ENCODE measurements around the gene ABCB6.
"Not testable (repeated sequence)": the region's sequence is repeated elsewhere in the genome, so short reads cannot be mapped to it uniquely, and the experiment has no call there.

The ABCB6 gene

DNA sequence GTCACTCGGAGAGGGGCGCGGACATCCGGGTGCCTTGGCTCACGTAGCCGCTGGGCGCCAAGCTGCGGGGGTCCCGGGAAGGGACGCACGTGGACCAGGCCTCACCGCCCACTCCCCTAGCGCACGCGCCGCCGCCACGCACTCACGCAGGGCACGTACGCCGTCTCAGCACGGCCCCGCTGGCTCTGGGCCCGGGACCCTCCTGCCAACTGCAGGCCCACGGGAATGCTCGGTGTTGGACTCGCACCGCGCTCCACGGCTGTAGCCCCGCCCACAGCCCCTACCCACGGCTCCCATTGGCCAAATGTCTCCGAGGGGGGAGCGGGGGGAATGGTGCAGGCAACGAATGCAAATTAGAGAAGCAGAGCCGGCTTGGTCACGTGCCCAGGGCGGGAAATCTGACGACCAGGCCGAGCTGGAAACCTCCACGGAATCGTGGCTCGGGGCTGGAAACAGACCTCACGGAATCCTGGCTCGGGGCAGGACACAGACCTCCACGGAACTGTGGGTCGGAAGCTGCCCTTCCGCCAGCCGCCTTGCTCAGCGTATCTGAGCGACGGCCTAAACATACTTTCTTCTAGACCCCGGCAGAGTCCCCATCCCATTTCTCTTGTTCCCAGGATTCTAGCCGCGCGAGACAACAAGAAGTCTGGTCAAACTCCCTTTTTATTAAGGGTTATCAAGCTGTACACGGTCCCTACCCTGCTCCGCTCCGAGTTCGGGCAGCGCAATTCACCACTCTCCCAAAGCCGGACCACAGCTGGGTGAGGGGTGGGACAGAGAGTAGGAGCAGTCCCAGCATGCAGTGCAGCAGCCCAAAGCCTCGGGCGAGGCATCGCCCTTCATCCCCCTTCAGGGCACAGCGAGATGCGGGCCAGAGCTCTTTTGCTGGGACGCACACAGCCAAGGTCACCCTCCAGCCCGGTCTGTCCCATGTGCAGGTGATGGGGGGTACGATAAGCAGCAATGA lies at the start of gene ABCB6:
Gene ABCB6, minus strand, starts transcription at position 227 of the 970 bp plus-strand sequence. CDS start 285 bp downstream, outside the sequence.
- DNase-seq (ENCODE audit: low read depth, low spot score), result peak; percentile 78

DNA sequence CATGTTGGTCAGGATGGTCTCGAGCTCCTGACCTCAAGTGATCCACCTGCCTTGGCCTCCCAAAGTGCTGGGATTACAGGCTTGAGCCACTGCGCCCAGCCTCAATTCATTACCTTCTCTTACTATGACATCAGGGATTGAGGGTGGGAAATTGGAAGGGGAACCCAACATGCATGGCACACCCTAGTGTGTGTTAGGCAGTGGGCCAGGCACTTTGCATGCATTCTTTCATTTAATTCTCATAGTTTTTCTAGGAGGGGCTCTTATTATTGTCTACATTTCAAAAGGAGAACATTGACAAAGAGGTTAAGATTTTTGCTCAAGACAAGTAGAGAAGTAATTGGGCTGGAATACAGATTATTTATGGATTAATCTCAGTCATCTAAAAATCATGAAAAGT lies 49.5 kb upstream of the ABCB6 start:
- no peak for DNase-seq (ENCODE audit: low read depth, low spot score)

GRCh38 chr2:219266886-219267285 lies 48.1 kb upstream of the ABCB6 start:
- DNase-seq (ENCODE audit: low read depth, low spot score), result no peak

DNA sequence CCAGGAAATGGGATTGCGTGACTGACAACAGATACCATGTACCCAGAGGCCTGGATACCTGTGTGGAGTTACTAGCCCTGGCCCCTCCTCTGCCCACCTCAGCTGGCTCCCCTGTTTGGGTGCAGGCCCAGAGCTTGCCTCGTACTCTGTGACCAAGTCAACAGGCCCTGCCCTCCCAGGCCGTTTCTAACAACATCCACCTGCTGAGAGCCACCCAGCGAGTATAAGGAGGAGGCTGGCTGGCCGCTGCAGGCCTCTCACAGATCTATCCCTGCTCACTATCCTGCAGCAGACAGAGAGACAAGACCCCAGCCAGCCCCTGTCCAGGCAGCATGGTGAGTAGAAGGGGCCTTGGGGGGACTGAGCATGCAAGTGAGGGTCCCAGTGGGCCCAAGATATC lies 47.5 kb upstream of the ABCB6 start:
- no peak for DNase-seq (ENCODE audit: low read depth, low spot score)

GRCh38 chr2:219261024-219261855 lies 42.5 kb upstream of the ABCB6 start:
- DNase-seq (ENCODE audit: low read depth, low spot score), result no peak

DNA sequence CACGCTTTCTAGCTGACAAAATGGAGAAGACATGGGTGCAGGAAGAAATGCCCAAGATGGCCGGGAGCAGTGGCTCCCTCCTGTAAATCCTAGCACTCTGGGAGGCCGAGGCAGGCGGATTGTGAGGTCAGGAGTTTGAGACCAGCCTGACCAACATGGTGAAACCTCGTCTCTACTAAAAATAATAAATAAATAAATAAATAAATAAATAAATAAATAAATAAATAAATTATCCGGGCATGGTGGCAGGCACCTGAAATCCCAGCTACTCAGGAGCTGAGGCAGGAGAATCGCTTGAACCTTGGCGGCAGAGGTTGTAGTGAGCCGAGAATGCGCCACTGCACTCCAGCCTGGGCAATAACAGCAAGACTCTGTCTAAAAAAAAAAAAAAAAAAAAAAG lies 40.2 kb upstream of the ABCB6 start:
- not testable (repeated sequence) for DNase-seq (ENCODE audit: low read depth, low spot score)

DNA sequence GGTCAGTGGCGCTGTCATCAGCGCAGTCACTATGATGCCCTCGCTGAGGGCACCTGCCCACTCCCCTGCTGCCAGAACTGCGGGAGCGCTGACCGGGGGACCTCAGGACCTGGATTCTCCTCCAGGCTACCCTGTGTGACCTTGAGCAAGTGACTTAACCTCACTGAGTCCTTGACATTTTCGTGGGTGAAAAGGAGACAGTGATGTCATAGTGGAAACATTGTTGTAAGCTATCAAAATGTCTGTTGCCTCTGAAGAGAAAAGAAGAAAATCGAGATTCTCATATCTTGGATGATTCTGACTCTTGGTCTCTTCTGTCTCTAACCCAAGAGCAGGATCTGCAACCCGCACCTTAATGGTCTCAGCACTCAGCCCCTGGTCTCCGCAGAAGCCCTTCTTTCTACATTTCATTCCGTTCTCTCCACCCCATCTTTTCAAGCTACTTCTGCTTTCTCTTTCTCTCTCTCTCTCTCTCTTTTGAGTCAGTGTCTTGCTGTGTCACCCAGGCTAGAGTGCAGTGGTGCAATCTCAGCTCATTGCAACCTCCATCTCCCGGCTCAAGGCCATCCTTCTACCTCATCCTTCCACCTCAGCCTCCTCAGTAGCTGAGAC lies 35.9 kb upstream of the ABCB6 start:
- no peak for DNase-seq (ENCODE audit: low read depth, low spot score)

DNA sequence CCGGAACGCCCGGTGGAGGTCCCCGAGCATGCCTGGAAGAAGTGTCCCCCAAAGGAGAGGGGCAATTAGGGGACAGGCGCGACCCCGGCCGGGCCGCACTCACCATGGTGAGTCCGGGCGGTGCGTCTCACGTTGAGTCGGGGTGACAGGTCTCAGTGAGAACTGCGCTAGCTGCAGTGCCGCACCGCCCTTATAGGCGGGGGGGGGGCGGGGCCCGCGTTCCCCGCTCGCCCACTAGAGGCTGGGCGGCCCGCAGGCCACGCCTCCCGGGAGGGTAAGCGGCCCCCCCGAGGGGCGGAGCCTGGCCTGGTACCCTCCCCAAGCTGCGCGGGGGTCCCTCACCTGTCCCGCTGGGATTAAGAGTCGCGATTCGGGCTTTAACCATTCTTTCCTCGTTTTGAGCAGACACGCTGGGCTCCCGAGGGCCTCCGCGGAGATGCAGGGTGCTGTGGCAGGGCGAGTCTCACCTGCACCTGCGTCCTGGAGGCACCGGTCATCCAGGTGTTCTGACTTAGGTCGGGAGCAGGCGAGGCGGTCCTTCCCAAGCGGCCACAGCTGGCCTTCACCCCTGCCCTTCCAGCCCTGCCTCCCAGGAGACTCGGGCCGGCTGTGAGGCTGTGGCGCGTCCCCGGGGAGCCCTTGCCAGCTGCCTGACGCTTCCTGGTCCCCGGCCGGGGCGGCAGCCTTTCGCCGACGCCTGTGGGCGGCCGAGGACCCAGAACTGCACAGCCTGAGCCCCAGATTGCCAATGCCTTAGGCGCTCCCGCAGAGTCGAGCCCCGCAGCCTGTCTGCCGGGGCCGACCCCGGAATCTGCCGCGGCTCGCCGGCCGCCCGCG lies 35.2 kb upstream of the ABCB6 start, which contains the start of gene TUBA4A:
Gene TUBA4A, minus strand, starts transcription at position 166 of the 837 bp plus-strand sequence. Its CDS starts 60 bp downstream, at position 106.
- DNase-seq (ENCODE audit: low read depth, low spot score), result peak; percentile 75

GRCh38 chr2:219252900-219253752 lies 34.4 kb upstream of the ABCB6 start, which contains the start of gene TUBA4B:
Gene TUBA4B (plus strand): TSS chr2:219253243. CDS start chr2:219253408, 165 bp downstream.
- no peak for DNase-seq (ENCODE audit: low read depth, low spot score)

DNA sequence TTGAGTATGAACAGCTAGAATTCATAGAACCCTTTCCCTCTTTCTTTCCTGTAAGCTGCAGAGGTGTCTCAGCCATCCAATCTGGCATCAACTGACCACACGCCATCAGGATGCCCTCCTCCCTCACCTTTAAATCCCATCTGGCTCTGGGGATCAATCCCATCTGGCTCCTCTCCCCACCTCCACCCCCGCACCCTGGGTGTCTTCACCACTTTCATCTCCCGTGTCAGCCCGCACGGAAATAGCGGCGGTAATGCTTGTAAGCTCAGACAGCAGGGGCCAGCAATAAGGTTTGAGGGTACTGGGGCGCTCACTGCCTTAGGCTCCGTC lies 33.8 kb upstream of the ABCB6 start:
- DNase-seq (ENCODE audit: low read depth, low spot score), result no peak

DNA sequence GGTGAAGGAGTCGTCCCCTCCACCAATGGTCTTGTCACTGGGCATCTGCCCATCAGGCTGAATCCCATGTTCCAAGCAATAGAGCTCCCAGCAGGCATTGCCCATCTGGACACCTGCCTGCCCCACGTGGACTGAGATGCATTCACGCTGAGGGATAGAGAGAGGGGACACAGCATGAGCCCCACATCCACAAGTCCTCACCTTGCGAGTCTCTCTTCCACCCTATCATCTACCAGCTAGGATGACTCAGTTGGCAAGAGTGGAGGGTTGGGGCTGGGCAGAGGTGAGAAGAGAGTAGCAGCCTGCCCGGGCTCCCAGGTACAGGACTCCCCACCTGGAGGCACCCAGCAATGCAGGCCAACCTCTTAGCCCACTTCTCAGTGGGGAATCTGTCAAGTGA lies 33.3 kb upstream of the ABCB6 start:
- DNase-seq (ENCODE audit: low read depth, low spot score), result no peak

- no peak for DNase-seq (ENCODE audit: low read depth, low spot score)
Observed at GRCh38 chr2:219251656-219252055, 32.9 kb upstream of the ABCB6 start.

DNA sequence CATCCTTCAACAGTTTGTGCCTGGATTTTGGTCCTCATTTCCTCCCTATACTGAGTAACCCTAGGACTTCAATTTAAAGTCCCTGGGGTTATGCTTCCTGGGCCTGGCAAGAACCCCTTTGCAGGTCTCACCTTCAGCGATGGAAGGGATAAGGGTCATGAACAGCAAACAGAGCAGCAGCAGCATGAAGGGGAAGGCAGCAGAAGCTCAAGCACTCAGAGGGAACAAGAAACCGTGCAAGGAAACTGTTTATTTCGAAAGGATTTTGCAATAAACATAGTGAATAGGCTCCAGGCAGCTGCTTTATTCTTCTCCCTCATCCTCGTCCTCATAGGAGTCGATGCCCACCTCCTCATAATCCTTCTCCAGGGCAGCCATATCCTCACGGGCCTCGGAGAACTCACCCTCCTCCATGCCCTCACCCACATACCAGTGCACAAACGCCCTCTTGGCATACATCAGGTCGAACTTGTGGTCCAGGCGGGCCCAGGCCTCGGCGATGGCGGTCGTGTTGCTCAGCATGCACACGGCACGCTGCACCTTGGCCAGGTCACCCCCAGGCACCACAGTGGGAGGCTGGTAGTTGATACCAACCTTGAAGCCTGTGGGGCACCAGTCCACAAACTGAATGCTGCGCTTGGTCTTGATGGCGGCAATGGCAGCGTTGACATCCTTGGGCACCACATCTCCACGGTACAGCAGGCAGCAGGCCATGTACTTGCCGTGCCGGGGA lies 31.5 kb upstream of the ABCB6 start:
- no peak for DNase-seq (ENCODE audit: low read depth, low spot score)

- no peak for DNase-seq (ENCODE audit: low read depth, low spot score)
Observed at GRCh38 chr2:219249203-219249980, 30.6 kb upstream of the ABCB6 start.

DNA sequence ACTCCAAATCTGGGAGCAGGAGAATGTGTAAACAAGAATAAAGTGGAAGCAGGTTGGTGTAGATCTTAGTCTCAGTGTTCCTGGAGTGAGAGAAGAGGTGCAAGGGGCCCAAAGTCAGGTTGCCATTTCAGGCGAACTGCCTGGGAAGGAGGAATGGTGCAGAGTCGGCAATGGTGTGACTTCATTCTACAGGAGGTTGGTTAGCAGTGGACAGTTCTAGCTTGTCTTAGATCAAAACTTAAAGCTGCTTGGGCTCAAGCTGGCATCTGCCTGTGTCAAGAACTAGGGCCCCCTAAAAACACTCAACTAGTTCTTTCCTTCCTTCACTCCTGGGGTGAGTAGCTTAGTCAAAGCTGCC lies 30.1 kb upstream of the ABCB6 start:
- DNase-seq (ENCODE audit: low read depth, low spot score), result no peak

- DNase-seq (ENCODE audit: low read depth, low spot score), result no peak
Observed at GRCh38 chr2:219247678-219248642, 29.2 kb upstream of the ABCB6 start.

DNA sequence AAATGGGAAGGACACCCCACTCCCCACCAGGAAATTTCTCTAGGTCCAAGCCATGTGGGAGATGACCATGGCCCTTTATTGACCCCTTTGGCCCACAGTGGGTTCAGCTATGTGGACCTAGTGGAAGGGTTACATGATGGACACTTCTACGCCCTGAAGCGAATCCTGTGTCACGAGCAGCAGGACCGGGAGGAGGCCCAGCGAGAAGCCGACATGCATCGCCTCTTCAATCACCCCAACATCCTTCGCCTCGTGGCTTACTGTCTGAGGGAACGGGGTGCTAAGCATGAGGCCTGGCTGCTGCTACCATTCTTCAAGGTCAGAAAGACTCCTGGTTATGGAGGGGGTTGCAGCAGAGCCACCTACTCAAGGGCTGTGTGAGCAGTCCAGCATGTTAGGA lies 27.8 kb upstream of the ABCB6 start:
- DNase-seq (ENCODE audit: low read depth, low spot score), result no peak

DNA sequence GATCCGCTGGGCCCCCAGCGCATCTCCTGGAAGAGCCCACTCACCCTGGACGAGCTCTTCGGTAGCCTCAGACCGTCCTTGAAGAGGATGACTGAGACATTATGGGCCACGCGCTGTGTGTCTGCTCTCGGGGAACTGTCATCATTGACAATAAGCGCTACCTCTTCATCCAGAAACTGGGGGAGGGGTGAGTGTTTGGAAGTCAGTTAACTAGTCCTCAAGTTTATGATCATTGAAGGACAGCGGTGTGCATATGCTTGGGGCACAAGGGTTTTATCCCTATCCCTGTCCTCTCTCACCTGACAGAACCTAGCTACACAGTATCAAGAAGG lies 27.1 kb upstream of the ABCB6 start:
- no peak for DNase-seq (ENCODE audit: low read depth, low spot score)
